HPDE6-E6E7 (cell line): ENCODE results near the gene RTP5.
"Not testable (repeated sequence)": the region's sequence is repeated elsewhere in the genome, so short reads cannot be mapped to it uniquely, and the experiment has no call there.

ENCODE experiments used
- DNase-seq: peaks from one replicate; pipeline ENCODE4 v3.0.0; 2011; ENCODE audit warnings: missing footprints; ENCODE audit errors: extremely low spot score

RTP5 gene

DNA sequence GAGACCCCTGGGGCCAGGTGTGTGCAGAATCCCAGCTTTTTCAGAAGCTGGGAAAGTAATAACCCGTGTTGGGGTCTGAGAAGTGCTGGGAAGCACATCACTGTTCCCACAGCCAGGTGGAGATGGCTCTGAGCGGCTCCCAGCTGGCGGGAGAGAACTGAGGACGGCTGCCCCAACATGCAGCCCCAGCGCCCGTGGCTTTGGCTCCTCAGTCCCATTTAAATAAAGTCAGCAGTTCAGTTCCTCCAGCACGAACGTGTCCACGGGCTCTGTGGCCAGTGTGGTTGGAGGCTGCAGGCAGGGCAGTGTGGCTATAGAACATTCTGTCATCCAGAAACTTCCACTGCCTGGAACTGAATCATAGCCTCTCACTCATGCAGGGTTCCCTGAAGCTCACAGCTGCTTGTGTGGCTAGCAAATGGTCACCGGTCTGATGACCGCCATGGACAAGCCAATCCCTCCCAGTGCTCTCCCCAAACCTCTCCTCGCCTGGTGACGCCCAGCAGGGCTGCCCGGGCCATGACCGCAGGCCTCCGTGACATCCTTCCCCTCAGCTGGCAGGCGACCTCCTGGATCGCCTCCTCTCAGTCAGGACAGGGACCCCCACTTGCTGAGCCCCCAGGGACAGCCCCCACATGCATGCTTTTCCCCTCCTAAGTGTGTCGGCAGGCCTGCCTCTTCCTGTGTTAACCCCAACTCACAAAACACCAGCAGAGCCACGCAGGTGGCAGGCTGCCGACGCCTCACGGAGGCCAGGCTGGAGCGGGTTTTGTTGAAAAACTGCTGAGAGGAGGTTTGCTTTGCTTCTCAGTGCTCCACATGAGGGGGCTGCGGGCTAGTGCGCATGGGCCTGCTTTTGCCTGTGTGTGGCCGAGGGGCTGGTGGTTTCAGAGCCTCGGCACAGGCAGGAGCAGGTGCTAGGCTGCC, 1.3 kb downstream of the RTP5 start:
- DNase-seq, result no peak

- no peak for DNase-seq
Measured at GRCh38 chr2:241871538-241872312, 2.2 kb downstream of the RTP5 start.

DNA sequence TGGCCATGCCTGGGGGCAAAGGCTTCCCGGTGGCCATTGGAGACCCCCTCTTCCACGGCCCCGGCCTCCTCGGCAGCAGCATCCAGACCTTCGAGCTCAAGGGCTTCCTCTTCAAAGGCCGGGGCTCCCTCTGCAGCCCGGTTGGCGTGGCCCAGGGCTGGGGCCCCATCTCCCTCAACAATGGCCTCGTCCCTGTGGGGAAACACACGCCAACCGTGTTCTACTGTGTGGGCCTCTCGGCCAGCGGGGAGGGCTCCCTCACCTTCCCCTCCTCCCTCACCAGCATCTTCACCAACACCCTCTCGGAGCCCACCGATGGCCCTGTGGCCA, 2.7 kb downstream of the RTP5 start:
- DNase-seq, result no peak

DNA sequence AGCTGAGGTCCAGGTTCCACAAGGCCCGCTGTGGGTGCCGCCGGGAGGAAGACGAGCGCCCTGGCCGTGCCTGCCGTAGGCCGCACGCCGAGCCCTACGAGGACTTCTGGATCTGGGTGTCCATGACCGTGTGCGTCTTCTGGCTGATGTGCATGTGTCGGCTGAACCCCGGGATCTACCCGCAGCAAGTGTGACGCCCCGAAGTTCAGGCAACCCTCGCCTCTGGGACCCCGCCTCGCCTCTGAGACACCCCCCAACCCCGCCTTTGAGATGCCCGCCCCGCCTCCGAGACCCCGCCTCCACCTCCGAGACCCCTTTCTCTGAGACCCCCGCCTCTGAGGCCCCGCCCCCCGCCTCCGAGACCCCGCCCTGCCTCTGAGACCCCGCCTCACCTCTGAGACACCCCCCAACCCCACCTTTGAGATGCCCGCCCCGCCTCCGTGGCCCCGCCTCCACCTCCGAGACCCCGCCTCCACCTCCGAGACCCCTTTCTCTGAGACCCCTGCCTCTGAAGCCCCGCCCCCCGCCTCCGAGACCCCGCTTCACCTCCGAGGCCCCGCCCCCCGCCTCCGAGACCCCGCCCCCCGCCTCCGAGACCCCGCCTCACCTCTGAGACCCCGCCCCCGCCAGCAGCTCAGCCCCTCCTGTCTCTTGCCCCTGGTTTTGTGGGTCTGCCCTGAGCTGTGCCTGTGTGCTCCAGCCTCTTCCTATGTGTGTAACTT, 3.7 kb downstream of the RTP5 start:
- DNase-seq, result no peak

- DNase-seq, result no peak
Measured at GRCh38 chr2:241873803-241874110, 4.2 kb downstream of the RTP5 start.

DNA sequence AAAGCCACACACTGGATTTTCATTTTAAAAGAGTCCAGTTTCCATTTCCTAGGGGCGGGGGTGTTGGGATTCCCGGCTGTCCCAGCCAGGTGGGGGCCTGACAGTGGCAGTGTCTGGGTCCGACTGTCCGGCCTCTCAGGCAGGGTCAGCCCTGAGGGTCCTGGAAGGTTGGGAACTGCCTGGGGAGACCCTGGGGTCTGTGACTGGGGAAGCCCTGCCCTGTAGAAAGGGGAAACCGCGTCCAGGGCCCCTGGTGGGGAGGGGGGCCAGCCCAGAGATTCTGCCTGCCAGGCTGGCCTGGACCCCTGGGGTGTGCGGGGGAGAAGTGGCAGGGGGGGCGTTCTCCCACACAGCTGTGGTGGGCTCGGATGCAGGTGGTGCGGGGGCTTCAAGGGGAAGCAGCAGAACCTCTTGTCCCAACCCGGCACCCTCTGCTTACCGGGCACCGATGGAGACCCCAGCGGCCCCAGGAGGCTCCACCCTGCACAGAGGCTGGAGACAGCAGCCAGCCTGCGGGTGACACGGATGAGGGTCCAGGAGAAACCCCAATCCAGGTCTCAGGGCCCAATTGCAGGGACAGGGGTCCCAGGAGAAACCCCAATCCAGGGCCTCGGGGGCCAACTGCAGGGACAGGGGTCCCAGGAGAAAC, 4.9 kb downstream of the RTP5 start:
- DNase-seq, result no peak

DNA sequence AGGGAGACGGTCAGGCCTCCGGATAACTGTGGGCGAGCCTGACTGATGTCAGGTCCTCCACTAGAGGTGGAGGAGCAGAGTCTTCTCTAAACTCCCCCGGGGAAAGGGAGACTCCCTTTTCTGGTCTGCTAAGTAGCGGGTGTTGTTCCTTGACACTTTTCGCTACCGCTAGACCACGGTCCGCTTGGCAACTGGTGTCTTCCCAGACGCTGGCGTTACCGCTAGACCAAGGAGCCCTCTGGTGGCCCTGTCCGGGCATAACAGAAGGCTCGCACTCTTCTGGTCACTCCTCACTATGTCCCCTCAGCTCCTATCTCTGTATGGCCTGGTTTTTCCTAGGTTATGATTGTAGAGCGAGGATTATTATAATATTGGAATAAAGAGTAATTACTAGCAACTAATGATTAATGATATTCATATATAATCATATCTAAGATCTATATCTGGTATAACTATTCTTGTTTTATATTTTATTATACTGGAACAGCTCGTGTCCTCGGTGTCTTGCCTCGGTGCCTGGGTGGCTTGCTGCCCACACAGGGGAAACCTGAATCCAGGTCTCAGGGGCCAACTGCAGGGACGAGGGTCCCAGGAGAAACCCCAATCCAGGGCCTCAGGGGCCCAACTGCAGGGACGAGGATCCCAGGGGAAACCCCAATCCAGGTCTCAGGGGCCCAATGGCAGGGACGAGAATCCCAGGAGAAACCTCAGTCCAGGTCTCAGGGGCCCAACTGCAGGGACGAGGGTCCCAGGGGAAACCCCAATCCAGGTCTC, 6.4 kb downstream of the RTP5 start:
- DNase-seq, result not testable (repeated sequence)

- no peak for DNase-seq
Measured at GRCh38 chr2:241876528-241877196, 7.1 kb downstream of the RTP5 start.

GRCh38 chr2:241877197-241877685, 7.7 kb downstream of the RTP5 start:
- no peak for DNase-seq

DNA sequence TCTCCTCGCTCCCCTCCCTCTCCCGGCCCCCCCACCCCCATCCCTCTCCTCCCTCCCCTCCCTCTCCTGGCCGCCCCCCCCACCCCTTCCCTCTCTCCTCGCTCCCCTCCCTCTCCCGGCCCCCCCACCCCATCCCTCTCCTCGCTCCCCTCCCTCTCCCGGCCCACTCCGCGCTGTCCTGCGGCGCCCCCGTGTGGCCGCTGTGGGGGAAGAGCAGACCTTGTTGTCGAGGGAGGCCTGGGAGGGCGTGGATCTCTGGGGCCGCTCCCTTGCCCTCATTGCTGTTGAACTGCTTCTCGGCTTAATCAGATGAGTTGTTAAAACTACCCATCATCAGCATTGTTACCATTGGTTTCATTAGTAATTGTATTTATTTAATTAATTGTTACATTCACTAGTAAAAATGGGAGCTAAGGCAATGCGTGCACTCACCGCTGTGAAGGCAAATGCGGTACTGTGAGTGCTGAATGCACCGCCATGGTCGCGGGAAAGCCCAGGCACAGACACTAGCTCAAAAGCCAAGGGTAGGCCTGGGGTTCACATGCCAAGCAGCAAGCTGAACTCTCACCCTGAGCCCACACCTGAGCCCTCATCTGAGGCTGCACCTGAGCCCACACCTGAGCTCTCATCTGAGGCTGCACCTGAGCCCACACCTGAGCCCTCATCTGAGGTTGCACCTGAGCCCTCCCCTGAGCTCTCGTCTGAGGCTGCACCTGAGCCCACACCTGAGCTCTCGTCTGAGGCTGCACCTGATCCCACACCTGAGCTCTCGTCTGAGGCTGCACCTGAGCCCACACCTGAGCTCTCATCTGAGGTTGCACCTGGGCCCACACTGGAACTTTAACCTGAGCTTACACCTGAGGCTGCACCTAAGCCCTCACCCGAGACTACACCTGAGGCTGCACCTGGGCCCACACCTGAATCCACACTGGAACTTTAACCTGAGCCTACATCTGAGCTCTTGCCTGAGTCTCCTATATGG, 8.8 kb downstream of the RTP5 start:
- DNase-seq, result no peak

- DNase-seq, result no peak
Measured at GRCh38 chr2:241879326-241879725, 9.8 kb downstream of the RTP5 start.

GRCh38 chr2:241880311-241881073, 11.0 kb downstream of the RTP5 start:
- no peak for DNase-seq

- no peak for DNase-seq
Measured at GRCh38 chr2:241882091-241882625, 12.6 kb downstream of the RTP5 start.

- DNase-seq, result no peak
Measured at GRCh38 chr2:241884951-241885290, 15.4 kb downstream of the RTP5 start.

- no peak for DNase-seq
Measured at GRCh38 chr2:241885291-241885945, 15.9 kb downstream of the RTP5 start.

GRCh38 chr2:241885946-241886643, 16.6 kb downstream of the RTP5 start:
- no peak for DNase-seq

DNA sequence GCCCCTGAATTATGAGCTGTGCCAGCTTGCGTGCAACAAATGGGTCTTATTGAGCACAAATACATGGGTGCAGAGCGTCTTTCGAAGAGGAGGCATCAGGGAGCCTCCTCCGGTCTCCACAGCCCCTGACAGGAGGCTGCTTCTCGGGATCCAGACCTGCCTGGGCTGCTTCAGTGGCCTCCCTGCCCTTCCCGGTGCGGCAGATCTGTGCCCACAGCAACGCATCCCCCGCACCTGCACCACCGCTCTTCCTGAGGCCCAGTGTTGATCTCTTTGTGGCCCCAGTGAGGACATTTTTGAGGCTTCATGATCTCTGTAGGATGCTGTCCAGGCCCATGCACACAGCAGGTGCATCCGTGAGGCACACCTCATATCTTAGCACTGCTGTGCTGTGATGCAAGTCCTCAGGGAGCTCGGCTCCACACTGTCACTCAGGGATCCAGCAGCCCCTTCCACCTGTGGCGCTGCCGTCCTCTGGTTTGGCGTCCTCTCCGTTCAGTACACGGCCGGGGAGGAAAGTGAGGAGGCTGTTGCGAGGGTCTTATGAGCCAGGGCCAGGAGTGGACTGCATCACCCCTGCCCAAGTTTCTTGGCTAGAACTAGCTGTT, 17.4 kb downstream of the RTP5 start:
- DNase-seq, result no peak
